Tibial nerve (tissue), 3 donors: ENCODE results near the gene AFF3.

Experiments
- POLR2A ChIP-seq, 2 donors: fragments of 450-650 bp; IDR thresholded peaks; one replicate each; pipeline ENCODE4 v1.6.1; 2017; ENCODE audit warnings: antibody characterized with exemption in 2 of 2, mild to moderate bottlenecking in 2 of 2, moderate library complexity in 2 of 2
- TF ChIP-seq, protein P1 (sequence below), 5 experiments: fragments of 200-600 bp in 3 of 5; fragments of 450-650 bp in 2 of 5; sonication (generic) in 3 of 5; IDR thresholded peaks; one replicate each; pipeline ENCODE4 v1.5.1; 2016 to 2019; ENCODE audit warnings: antibody characterized with exemption in 5 of 5, mild to moderate bottlenecking in 3 of 5, moderate library complexity in 2 of 5

DNA sequence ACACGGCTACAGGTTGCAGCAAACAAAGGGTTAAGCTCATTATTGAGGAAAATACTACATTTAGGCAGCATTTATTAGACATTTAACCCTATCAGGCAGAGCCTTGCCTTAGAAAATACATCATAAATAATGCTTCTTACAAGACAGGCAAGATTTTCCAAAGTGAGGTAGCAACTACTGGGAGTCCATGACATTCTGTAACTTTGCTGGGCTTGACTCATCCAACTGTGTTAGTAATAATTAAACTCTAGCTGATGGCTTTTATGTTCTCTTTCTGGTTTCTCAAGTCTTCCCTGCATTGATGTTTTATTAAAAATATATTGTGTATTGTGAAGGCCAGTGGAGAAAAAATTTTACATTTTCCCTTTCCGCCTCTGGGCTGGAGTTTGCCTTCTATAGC lies 291.3 kb downstream of the AFF3 start:
- TF ChIP-seq, protein P1, sequence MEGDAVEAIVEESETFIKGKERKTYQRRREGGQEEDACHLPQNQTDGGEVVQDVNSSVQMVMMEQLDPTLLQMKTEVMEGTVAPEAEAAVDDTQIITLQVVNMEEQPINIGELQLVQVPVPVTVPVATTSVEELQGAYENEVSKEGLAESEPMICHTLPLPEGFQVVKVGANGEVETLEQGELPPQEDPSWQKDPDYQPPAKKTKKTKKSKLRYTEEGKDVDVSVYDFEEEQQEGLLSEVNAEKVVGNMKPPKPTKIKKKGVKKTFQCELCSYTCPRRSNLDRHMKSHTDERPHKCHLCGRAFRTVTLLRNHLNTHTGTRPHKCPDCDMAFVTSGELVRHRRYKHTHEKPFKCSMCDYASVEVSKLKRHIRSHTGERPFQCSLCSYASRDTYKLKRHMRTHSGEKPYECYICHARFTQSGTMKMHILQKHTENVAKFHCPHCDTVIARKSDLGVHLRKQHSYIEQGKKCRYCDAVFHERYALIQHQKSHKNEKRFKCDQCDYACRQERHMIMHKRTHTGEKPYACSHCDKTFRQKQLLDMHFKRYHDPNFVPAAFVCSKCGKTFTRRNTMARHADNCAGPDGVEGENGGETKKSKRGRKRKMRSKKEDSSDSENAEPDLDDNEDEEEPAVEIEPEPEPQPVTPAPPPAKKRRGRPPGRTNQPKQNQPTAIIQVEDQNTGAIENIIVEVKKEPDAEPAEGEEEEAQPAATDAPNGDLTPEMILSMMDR (IDR thresholded peaks at IDR 0.05): no peak
- TF ChIP-seq POLR2A (IDR thresholded peaks at IDR 0.05): no peak
